ENCODE results near the gene SHROOM2. TPM values are rescaled to one million over a fixed set of nuclear protein-coding genes. Genes with fewer than 3 reads are reported as not detected.

Gene SHROOM2
- total RNA-seq, 1 experiment from 2014 or later: 5.3 TPM

DNA sequence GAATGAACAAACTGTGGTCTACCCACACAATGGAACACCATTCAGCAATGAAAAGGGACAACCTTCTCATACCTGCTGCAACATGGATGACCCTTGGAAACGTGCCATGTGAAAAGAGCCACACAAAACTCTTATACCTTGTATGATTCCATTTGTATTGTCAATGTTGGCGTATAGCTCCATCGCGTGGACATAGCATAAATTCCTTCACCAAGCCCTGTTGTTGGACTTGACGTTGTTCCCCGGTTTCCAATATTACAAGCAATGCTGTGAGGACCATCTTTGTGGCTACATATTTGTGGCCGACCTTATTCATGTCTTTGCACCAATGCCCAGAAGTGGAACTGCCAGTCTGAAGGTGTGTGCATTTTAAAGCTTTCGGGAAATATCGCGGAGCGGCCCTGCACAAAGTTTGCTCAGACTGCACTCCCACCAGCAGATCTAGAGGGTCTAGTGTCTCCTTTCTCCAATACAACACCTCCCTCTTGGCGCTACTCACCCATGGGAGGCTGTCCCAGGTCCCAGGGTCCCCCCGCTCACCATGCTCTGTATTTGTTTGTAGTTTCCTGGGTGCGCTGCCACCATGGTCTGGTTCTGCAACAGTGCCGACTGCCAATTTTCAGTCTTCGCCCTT lies 180.7 kb downstream of the SHROOM2 start, which contains the start of gene CLDN34:
TSS of gene CLDN34 (plus strand) at position 584 of the 634 bp plus-strand sequence. CDS start at position 584, 0 bp downstream.
- Histone ChIP-seq H3K9me3 (ENCODE audit: control insufficient read depth in 1 of 2, insufficient read depth in 1 of 2, low read depth in 1 of 2, low read length in 2 of 2) (no peaks in the 10 kb centered on the region), H3K27ac (ENCODE audit: low read depth, low read length) (no peak within 1 kb of the TSS), H3K4me1 (ENCODE audit: control insufficient read depth in 1 of 2, insufficient read depth in 2 of 2, low read length in 2 of 2) (no peaks in the 10 kb centered on the region), H4K20me1 (ENCODE audit: insufficient read depth) (no peaks in the 10 kb centered on the region), H3K4me2 (ENCODE audit: low read length) (no peak within 1 kb of the TSS), H2AFZ (ENCODE audit: low read depth, low read length, poor library complexity, severe bottlenecking) (no peak within 1 kb of the TSS), H3K36me3 (ENCODE audit: control insufficient read depth in 1 of 2, insufficient read depth in 2 of 2, low read length in 2 of 2) (no peaks in the 10 kb centered on the region), H3K4me3 (replicated peaks in 1 of 2; ENCODE audit: low read depth in 1 of 2, low read length in 2 of 2) (no peak within 1 kb of the TSS), H3K79me2 (ENCODE audit: insufficient read depth, low read length) (no peaks in the 10 kb centered on the region), H3K9me2 (ENCODE audit: insufficient read depth) (no peaks in the 10 kb centered on the region), H3K9ac (ENCODE audit: low read length) (no peak within 1 kb of the TSS), H3K27me3 (ENCODE audit: insufficient read depth, low read length) (no peaks in the 10 kb centered on the region)
- no peak for ATAC-seq
- intact Hi-C loops (cut with micrococcal nuclease): no loop called here
- RAD21 ChIA-PET (ENCODE audit: low non-redundant PET in 1 of 2, low total read pairs in 2 of 2, uncharacterized antibody in 2 of 2, unreplicated experiment in 2 of 2): no interaction called here
- TF ChIP-seq RAD21 (IDR thresholded peaks at IDR 0.05; ENCODE audit: low read depth) (no peak), EZH2 (IDR thresholded peaks at IDR 0.05) (no peak)
- POLR2A ChIA-PET: no interaction called here
- DNase-seq (ENCODE audit: low read depth, low spot score): no peak
- CTCF ChIA-PET: no interaction called here
- no TSS peak for BruUV-seq (replicated peaks)

DNA sequence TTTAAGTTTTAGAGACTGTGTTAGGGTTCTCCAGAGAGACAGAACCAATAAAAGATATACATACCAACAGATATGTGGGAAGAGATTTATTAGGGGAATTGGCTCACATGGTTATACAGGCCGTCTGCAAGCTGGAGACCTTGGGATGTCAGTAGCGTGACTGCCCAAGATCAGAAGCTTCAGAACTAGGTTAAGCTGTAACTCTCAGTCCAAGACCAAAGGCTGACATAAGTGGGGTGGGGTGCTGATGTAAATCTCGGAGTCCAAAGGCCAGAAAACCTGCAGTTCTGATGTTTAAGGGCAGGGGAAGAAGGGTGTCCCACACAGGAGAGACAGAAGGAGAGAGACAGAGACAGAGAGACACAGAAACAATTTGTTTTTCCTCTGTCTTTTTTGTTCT lies 191.4 kb downstream of the SHROOM2 start:
- CTCF ChIA-PET: no interaction called here
- Histone ChIP-seq H3K9ac (ENCODE audit: low read length) (no peak overlapping the region), H3K4me2 (ENCODE audit: low read length) (no peak overlapping the region), H3K27me3 (ENCODE audit: insufficient read depth, low read length) (no peaks in the 10 kb centered on the region), H3K4me3 (replicated peaks in 1 of 2; ENCODE audit: low read depth in 1 of 2, low read length in 2 of 2) (no peak overlapping the region), H3K27ac (ENCODE audit: low read depth, low read length) (no peak overlapping the region), H3K4me1 (ENCODE audit: control insufficient read depth in 1 of 2, insufficient read depth in 2 of 2, low read length in 2 of 2) (no peaks in the 10 kb centered on the region), H3K36me3 (ENCODE audit: control insufficient read depth in 1 of 2, insufficient read depth in 2 of 2, low read length in 2 of 2) (no peaks in the 10 kb centered on the region), H2AFZ (ENCODE audit: low read depth, low read length, poor library complexity, severe bottlenecking) (no peak overlapping the region), H4K20me1 (ENCODE audit: insufficient read depth) (no peaks in the 10 kb centered on the region), H3K9me2 (ENCODE audit: insufficient read depth) (no peaks in the 10 kb centered on the region), H3K9me3 (ENCODE audit: control insufficient read depth in 1 of 2, insufficient read depth in 1 of 2, low read depth in 1 of 2, low read length in 2 of 2) (no peaks in the 10 kb centered on the region), H3K79me2 (ENCODE audit: insufficient read depth, low read length) (no peaks in the 10 kb centered on the region)
- ATAC-seq (no peak), DNase-seq (ENCODE audit: low read depth, low spot score) (no peak)
- BruUV-seq (replicated peaks): no TSS peak
- POLR2A ChIA-PET: no interaction called here
- no peak for TF ChIP-seq JUND (IDR thresholded peaks at IDR 0.05)
- no peak for TF ChIP-seq FOSL1 (IDR thresholded peaks at IDR 0.05; ENCODE audit: low read depth)
- TF ChIP-seq ZFX (IDR thresholded peaks at IDR 0.05): no peak
- TF ChIP-seq CBX3 (IDR thresholded peaks at IDR 0.05; ENCODE audit: low read depth): no peak
- TF ChIP-seq ZNF274 (IDR thresholded peaks at IDR 0.05; ENCODE audit: low read depth, low read length): no peak
- intact Hi-C loops (cut with micrococcal nuclease): no loop called here
- RAD21 ChIA-PET (ENCODE audit: low non-redundant PET in 1 of 2, low total read pairs in 2 of 2, uncharacterized antibody in 2 of 2, unreplicated experiment in 2 of 2): no interaction called here

All from HCT116 (cell line).